Activated CD4-positive, alpha-beta T cell treated with anti-CD3 and anti-CD28 coated beads for 48 hours (primary cell): Measurements from ENCODE around the gene VSNL1.

Experiments
- DNase-seq: peaks from one replicate; pipeline ENCODE4 v3.0.0-alpha.2; 2020

Gene VSNL1

GRCh38 chr2:17584689-17585088, 44.2 kb downstream of the VSNL1 start:
- no peak for DNase-seq

GRCh38 chr2:17587469-17587868, 47.0 kb downstream of the VSNL1 start:
- no peak for DNase-seq

- no peak for DNase-seq
Observed at GRCh38 chr2:17588031-17588430, 47.5 kb downstream of the VSNL1 start.

GRCh38 chr2:17589406-17590035, 49.0 kb downstream of the VSNL1 start:
- DNase-seq: no peak

DNA sequence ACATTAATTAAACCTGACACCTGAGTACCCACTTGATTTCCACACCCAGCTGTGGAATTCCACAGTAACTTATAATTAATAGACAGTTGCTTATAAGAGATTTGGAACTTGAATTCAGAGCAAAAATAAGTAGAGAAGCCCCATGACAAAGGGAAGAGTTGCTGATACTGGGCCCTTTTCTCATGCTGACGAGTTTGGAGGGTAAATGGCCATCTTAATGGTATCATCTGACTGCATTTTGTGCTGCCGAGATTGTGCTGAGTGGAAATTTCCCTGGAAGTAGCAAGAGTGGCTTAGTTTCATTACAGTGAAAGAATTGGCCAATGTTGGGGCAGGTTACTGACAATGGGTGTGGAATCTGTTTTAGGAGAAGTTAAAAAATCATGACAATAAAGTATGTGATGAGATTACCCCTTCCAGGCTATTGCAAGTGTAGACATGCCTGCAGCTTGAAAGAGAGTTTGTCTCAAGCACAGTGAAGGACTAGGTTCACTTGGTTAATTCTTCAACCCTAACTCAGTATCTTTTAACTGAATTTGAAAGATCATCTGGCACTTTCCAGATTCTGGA, 49.9 kb downstream of the VSNL1 start:
- DNase-seq: no peak

GRCh38 chr2:17591846-17592245, 51.4 kb downstream of the VSNL1 start:
- no peak for DNase-seq

GRCh38 chr2:17592731-17593409, 52.4 kb downstream of the VSNL1 start:
- DNase-seq: no peak

GRCh38 chr2:17593445-17593840, 52.9 kb downstream of the VSNL1 start:
- no peak for DNase-seq

DNA sequence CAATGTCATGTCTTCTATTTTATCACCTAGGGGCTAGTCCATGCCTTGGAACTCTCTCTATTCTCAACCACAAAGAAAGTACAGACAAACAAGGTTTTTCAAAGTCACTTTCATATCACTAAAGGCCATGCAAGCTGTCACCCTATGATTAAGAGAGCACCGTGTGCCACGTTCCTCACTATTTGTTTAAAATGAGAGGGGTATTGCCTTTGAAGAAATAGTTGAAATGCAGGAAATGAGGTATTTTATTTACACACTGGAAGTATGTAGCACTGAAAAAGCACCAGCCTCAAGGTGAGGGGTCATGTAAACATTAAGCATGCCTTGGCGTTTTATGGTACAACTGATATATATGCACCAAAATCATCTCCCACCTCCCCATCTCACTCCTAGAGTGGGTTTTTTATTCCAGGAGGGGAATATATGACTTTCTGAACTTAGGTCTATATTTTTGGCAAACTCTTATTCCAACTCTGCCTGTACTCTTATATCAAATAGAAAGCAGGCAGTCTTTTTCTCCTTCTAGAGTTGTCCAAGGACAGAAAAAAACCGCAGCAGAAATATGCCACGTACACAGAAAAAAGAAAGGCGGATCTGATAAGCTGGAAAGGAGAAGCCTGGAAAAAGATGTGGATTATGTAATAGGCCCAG, 53.5 kb downstream of the VSNL1 start:
- no peak for DNase-seq

DNA sequence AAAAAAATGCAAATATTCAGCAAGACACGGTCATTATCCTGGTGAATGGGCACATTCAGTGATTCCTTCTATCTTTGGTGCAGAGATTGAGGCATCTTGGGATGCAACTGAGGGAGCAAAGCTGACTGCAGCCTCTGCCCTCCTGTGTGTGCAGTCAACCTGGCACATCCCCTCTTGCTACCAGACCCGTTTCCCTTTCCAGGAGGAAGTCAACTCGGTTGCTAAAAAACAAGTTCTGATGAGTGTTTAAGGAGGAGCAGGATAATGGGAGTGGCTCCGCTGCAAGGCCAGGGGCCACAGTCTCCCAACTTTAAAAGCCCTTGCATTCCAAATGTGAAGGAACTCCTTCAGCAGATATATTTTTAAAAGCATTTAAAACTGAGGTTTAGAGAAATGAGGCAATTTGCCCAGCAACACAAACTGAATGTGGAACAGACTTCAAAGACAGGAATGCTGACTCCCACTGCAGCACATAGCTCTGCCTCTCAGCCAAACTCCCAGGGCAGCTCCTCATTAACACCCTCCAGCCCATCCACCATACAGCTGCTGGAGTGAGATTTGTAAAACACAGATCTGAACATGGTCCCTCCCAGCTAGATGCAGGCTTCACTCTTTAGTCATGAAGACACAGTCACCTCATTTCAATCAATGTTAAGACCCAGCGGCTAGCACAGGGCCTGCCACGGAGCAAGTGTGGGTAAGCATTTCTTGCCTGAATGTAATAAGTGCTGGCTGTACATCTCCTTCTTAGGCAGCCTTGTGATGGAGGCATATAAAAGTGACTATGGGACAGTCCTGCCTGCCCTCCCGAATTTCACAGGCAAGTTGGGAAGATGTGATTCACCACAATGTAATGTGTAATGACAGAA, 54.3 kb downstream of the VSNL1 start:
- no peak for DNase-seq

DNA sequence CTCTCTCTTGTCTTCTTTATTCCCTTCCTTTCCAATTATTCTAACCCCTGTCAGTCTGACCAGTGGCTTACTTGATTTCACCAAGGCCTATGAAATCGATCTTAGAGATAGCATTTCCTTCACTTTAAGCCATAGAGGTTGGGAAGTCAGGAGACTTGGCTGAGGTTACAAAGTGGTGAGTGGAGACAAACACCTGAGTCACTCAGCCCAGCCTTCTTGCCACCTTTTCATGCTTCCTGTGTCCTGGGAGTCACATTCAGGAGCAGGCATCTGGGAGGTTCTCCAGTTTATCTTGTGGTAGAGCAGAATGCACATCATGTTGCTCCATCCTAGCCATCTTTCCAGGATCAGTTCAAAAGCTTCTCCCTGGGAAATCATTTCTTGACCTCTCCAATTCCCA, 59.1 kb downstream of the VSNL1 start:
- no peak for DNase-seq

DNA sequence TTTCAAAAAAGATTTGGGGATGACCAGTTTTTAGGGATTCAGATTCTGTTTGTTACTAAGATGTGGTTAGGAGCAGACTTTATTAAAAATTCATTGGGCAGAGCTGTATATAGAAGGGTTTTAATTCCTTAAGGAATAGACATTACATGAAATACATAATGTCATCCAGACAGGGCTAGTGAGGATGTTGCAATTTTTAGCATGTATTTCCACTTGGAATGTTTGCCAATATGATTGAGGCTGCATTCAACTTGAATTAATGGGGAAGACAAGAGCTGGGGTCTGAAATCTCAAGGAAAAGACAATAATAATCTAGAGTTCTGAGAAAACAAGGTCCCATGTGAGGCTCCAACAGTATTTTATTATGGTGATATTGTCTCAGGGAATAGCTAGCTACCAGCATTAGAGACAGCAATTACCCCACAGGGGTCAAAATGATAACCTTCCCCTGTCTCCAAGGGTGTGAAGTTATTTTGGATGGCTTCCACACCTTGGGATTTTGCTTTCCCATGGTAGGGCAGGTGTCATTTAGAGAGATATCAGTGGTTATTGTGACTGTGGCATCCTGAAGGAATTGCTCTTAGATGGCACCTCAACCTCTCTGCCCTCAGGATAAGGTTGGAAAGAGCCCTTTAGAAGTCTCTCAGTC, 60.2 kb downstream of the VSNL1 start:
- DNase-seq: no peak

DNA sequence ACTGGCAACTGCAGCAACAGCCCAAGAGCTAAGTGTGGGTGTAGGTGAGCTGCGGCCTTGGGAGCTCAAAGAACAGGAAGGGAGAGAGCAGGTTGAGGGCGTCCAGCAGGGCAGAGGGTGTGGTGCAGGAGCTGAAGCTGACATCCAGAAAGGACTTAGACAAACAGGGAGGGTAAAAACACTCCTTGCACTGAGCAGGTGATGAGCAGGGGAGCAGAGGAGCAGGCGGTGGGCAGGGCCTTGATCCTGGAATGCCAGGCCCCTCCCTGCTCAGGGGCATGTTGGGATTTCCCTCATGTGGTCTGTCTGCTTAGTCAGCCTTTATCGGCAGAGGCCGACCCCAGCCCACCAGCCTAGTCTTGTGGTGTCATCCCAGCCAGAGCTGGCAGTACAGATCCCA, 63.6 kb downstream of the VSNL1 start:
- no peak for DNase-seq

- no peak for DNase-seq
Observed at GRCh38 chr2:17605696-17606095, 65.2 kb downstream of the VSNL1 start.

DNA sequence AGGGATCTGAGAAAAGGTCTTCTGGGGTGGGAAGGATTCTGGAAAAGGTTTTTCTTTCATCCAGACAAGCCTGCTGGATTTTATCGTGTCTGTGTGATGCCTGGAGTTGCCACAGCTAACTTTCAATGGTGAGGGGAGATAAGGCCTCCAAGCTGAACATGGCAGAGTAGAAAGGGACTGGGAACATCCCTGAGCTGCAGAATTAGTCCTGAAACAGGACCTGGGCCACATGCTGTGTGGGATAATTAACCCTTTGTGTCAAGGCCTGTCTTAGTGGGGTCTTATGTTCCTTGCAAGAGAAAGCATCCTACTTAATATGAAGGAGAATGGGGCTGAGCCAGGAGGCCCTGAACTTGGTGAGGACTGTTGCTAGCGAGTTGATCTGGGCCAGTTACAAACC, 66.4 kb downstream of the VSNL1 start:
- DNase-seq: no peak

DNA sequence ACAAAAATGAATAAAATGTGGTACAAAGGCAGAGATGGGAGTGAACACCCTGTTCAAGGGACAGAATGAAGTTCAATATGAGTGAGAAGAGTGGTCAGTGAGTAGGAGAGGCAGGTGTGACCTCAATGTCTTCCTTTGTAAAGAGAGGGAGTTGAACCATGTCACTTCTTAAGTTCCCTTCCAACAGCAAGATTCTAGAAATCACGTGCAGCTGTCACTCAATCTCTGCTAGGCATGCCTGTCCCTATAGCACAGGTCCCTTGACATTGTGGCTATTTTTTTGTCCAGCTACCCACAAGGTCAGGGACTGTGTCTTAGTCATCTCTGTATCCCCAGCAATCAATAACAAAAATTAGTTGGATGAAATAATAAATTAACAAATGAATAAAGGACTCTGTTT, 66.9 kb downstream of the VSNL1 start:
- DNase-seq: no peak

GRCh38 chr2:17608251-17608650, 67.8 kb downstream of the VSNL1 start:
- DNase-seq: no peak

GRCh38 chr2:17610521-17610920, 70.0 kb downstream of the VSNL1 start:
- no peak for DNase-seq

GRCh38 chr2:17611036-17611435, 70.5 kb downstream of the VSNL1 start:
- DNase-seq: no peak

DNA sequence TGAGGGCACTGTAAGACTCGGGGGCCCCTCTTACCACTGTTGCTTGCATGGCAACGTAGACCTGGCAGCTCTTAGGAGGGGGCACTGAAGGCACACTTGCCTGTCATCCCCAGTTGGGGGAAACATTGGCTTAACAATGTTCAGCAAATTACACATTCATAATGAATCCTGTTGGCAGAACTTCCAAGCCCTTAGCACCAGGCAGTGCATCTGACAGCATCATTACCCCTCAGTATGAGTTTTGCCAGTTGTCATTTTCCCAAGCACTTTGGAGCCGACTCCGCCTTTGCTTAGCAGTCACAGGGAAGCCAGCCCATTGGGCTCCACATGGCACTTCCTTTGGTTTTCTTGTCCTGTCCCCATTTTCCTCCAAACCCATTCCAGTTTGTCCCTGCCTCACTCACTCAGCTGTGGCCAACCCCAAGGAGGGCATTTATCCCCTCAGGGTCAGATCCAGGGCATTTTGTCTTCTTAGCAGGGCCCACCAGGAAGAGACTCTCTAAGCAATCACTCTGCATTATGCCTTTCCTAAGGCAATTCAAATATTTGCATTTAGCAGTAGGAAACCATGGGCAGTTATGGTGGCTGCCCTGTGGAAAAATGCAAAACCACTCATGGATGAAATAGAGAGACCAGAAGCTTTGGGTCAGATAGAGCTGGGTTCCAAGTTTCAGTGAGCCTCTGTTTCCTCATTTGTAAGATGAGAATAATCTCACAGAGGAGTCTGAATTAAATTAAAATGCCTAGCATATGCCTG, 73.9 kb downstream of the VSNL1 start:
- no peak for DNase-seq

GRCh38 chr2:17615147-17615546, 74.7 kb downstream of the VSNL1 start:
- DNase-seq: no peak
